Measurements from ENCODE around the gene SHROOM3. TPM values are rescaled to one million over a fixed set of nuclear protein-coding genes. Genes with fewer than 3 reads are reported as not detected.

SHROOM3 gene
- total and polyA plus RNA-seq, 12 donors: 1.1 to 16.2 (median 8.8) TPM

- 93 to 97% (median 96%) methylated on average over 9 to 24 of the region's 24 CpGs for WGBS, 4 donors
- no peak overlapping the region for H3K4me3 ChIP-seq
- H3K9me3 ChIP-seq (replicated peaks in 1 of 3): no peaks in the 10 kb centered on the region
- intact Hi-C loops (cut with DNase I): no loop called here
- no peak for DNase-seq
- TF ChIP-seq CTCF (IDR thresholded peaks at IDR 0.05) (no peak), POLR2A (IDR thresholded peaks at IDR 0.05) (no peak)
- no peak overlapping the region for H3K27ac ChIP-seq
- no peaks in the 10 kb centered on the region for H3K36me3 ChIP-seq (replicated peaks in 1 of 2)
- H3K4me1 ChIP-seq (replicated peaks in 1 of 2): peaks cover 3 to 16% of the 10 kb centered on the region in 2 donors
- no peaks in the 10 kb centered on the region for H3K27me3 ChIP-seq
Measured at GRCh38 chr4:76740192-76740591, 305.2 kb downstream of the SHROOM3 start.

- Histone ChIP-seq H3K4me3 (no peak overlapping the region), H3K27ac (no peak overlapping the region), H3K4me1 (replicated peaks in 1 of 2) (peaks cover 3 to 16% of the 10 kb centered on the region in 2 donors), H3K27me3 (no peaks in the 10 kb centered on the region), H3K36me3 (replicated peaks in 1 of 2) (no peaks in the 10 kb centered on the region), H3K9me3 (replicated peaks in 1 of 3) (no peaks in the 10 kb centered on the region)
- no peak for DNase-seq
- intact Hi-C loops (cut with DNase I): no loop called here
- 93 to 96% (median 95%) methylated on average over 38 to 85 of the region's 85 CpGs for WGBS, 4 donors
- TF ChIP-seq POLR2A (IDR thresholded peaks at IDR 0.05) (no peak), CTCF (IDR thresholded peaks at IDR 0.05) (no peak)
Measured at GRCh38 chr4:76740866-76741662, 306.0 kb downstream of the SHROOM3 start.

- Histone ChIP-seq H3K9me3 (replicated peaks in 1 of 3) (no peaks in the 10 kb centered on the region), H3K36me3 (replicated peaks in 1 of 2) (no peaks in the 10 kb centered on the region), H3K4me1 (replicated peaks in 1 of 2) (peaks cover 3 to 16% of the 10 kb centered on the region in 2 donors), H3K4me3 (no peak overlapping the region), H3K27ac (no peak overlapping the region), H3K27me3 (no peaks in the 10 kb centered on the region)
- 90 to 97% (median 97%) methylated on average over 5 to 26 of the region's 26 CpGs for WGBS, 4 donors
- no peak for TF ChIP-seq POLR2A (IDR thresholded peaks at IDR 0.05)
- TF ChIP-seq CTCF (IDR thresholded peaks at IDR 0.05): no peak
- no peak for DNase-seq
- intact Hi-C loops (cut with DNase I): no loop called here
Measured at GRCh38 chr4:76741663-76742020, 306.6 kb downstream of the SHROOM3 start.

- intact Hi-C loops (cut with DNase I): no loop called here
- H3K4me3 ChIP-seq: no peak overlapping the region
- no peaks in the 10 kb centered on the region for H3K36me3 ChIP-seq (replicated peaks in 1 of 2)
- no peaks in the 10 kb centered on the region for H3K27me3 ChIP-seq
- TF ChIP-seq CTCF (IDR thresholded peaks at IDR 0.05): no peak
- TF ChIP-seq POLR2A (IDR thresholded peaks at IDR 0.05): no peak
- no peak overlapping the region for H3K27ac ChIP-seq
- no peaks in the 10 kb centered on the region for H3K4me1 ChIP-seq (replicated peaks in 1 of 2)
- DNase-seq: no peak
- WGBS, 4 donors: 81 to 93% (median 87%) methylated on average over 1 of the region's 1 CpG
- H3K9me3 ChIP-seq (replicated peaks in 1 of 3): no peaks in the 10 kb centered on the region
Measured at GRCh38 chr4:76744241-76744921, 309.4 kb downstream of the SHROOM3 start.

All from adrenal gland (tissue), 12 donors.